NCI-H345 treated with DMSO at 0.1 percent for 48 hours (cell line): ENCODE data around the gene DICER1.

Experiments
- DNase-seq: peaks from one replicate; lab custom pipeline; 2025; ENCODE audit not compliant: unreplicated experiment; lab: John Stamatoyannopoulos, UW

The DICER1 gene

DNA sequence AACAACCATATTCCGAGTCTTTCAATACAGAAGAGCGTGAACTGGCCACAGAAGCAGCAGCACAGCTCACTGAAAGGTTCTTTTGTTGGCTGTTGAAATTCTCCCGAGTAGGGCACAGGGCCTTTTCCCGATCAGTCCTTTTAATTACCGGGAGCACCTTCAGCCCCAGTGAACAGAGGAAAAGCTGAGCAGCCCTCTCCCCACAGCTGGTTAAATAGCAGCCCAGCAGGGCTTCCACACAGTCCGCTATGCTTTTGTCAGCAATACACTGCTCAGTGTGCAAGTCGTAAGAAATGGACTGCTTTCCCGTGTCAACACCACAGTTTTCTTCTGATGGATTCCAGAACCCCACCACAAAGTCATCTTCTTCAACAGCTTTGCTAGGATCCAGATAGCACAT is 61.3 kb downstream of the DICER1 start:
- no peak for DNase-seq

DNA sequence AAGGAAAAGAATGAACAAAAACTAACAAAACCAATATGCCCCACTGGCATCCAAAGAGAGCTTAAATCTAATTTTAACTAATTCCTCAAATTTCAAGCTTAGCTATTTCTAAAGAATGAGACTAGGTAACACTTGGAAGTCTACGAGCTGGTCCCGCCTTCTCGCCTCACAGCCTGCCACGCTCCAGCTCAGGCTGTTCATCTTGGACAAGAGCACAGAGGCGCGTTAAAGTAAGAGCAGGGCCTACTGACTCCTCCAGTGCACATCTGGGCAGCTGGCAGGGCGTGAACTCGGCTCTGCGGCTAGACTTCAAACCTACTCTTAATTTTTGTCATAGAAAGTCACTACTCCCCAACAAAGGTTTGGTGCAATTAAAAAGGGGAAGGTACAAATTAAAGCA is 64.6 kb downstream of the DICER1 start:
- DNase-seq, result no peak

DNA sequence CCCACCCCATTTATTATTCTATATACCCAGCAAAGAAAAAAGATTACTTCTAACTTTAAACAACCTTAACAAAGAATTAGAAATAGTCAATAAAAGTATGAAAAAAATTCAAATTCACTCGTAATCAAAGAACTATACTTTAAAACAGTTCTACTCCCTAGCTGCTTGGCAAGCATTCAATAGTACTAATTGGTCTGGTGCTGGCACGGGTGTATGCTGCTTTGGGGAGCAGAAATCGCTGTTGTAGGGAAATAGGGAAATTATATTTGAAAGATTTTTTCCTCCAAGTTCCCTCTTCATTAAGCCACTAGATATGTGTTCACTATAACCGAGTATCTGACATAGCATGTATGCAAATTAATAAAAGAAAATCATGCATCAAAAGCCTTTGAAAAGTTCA is 65.7 kb downstream of the DICER1 start:
- no peak for DNase-seq

- no peak for DNase-seq
Observed at GRCh38 chr14:95088665-95089064, 68.7 kb downstream of the DICER1 start.

DNA sequence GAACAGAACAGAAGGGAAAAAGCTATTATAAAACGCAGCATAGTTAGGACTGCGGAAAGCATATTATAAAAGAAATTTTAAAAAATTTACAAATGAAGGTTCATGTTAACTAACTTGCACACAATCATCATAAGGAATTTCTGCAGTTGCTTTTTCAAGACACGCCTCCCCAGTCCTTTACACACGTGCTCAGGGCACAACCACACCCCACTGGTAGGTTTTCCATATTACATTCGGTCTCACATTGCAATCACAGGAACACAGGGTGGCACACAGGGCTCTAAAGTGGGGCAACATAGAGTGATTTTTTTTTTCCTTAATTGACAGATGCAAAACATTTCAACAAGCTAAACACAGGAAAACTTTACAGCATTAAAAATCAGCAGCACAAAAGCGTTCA is 69.7 kb downstream of the DICER1 start:
- DNase-seq, result no peak

GRCh38 chr14:95085321-95085720 is 72.0 kb downstream of the DICER1 start:
- no peak for DNase-seq

GRCh38 chr14:95078867-95079266 is 78.5 kb downstream of the DICER1 start:
- DNase-seq, result no peak

DNA sequence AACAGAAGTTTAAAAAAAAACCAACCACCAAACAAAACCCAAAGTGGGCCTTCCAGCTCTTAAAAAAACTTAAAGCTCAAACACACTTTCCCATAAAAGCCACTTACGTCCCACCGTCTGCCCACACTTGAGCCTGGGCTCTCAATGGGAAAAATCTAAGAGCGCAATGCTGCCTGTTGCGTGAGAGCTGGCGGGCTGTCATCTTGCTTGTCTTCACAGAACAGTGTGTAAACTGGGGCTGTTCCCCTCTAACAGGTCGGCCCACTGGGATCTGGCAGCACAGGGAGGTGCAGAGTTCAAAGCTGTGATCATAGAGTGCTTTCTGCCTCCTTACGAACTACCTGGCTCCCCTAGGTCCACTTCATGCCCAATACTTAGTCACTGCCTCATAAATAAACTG is 80.0 kb downstream of the DICER1 start:
- DNase-seq, result no peak

- no peak for DNase-seq
Observed at GRCh38 chr14:95075789-95076188, 81.5 kb downstream of the DICER1 start.

- no peak for DNase-seq
Observed at GRCh38 chr14:95073947-95074346, 83.4 kb downstream of the DICER1 start.

DNA sequence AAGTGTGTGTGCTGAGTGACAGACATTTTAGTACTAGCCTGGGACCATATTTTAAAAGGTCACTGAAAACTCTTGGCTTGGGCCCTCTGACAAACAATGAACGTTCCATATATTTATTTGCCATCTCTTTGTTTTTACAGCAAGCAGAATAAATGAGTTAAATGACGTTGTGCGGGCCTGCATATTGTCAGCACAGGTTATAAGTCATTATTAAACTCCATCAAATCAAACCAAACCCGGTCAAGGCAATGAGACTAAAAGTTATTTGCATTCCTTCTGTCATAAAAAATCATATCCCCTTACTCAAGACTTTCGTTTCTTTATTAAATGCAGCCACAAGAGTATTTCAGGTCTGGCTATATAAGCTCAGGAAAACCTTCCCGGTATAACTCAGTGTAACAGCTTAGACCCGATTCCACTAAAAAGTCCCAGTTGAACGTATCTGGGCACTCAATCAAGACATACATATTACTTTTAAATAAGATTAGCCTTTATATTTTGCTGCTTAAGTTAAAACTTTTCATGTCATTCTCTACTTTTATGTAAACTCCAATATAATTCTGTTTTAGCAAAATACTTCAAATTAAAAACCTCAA is 84.9 kb downstream of the DICER1 start:
- DNase-seq, result no peak

DNA sequence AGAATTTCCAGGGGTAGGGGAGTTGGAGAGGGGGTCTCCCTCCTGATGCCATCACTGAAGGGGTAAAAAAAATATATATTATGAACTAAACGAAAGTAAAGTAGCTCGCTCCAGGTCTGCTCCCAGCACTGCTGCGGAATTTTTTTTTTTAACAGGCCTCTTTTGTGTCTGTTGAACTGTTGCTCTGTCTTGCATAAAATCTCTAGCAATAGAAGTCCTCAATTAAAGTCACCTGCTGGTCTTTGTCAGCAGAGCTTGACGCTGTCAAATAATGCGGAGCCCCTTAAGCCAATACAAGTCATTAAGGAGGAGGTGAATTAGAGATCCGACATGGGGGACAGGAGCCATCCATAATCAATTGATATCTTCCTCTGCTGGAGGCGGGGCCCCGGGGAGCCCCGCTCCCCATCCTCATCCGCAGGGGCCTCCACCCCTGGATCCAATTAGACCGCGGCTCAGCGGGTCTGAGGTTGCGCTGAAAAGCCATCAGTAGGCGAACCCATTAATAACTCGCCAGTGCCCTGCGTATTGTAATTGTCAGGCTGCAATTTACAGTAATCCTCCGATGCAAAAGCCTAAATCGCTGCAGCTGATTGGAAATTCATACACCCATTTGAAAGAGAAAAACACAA is 85.6 kb downstream of the DICER1 start:
- no peak for DNase-seq

DNA sequence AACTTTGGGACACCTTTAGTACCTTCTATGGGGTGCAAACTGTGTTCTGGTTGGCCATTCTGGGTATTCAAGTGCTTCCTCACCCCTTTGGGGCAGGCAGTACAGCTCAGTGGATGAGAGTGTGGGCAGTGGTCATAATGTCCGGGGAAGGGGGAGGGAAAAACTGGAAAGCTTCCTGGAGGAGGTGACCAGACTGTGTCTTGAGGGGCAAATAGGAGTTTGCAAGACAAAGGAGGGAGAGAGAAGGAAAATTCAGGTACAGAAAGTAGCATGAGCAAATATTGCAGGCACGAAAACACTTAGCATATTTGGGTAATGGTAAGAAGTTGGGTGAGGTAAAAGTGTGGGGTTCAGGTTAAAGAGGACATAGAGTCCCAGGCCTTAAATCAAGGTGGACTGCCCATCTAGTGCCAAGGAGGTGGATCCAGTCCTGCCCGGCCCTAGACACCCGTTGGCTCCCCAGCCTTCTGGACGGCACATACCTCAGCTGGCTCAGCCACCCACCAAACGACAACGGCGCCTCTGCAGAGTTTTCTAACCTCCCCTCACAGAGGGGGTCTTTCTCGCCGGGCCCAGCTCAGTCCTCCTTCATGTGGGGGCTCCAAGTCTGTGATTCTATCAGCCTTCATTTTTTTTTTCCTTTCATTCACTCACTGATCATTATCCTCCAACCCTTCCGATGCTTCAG is 86.4 kb downstream of the DICER1 start:
- no peak for DNase-seq

- DNase-seq, result no peak
Observed at GRCh38 chr14:95069547-95069946, 87.8 kb downstream of the DICER1 start.

DNA sequence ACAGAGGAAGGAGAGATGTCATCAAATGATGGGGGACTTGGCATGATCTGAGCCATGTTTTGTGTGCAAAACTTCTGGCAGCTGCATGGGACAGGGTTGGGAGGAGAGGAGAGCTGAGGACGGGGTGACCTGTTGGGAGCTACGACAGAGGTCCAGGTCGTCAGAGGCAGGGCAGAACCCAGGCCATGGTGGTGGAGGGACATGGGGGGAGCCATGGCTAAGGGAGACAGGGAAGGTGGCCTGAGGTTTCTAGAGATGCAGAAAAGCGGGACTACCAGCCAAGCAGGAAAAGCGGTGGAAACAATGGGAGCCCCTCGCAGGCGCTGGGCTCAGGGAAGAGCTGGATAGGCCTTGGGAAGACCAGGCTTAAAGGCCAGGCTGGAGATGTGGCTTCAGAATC is 88.3 kb downstream of the DICER1 start:
- DNase-seq, result no peak

DNA sequence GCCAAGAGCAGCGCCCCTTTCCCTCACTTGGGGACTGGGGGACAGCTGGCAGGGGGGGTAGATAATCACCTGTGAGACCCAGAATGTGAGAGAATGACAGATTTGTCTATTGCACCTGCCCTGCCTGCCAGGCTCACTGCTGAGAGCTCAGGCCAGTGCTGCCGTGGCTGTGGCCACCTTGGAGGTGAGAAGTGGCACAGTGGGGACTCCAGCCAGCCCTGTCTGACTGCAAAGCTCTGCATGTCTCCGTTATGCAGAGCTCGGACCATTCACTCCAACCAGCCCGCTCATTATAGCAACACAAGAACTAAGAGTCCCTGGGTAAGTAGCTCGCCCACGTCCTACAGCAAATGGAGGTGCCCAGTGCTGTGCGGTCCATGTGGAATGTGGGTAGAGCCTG is 88.8 kb downstream of the DICER1 start:
- DNase-seq, result no peak

- no peak for DNase-seq
Observed at GRCh38 chr14:95068080-95068479, 89.2 kb downstream of the DICER1 start.

- DNase-seq, result no peak
Observed at GRCh38 chr14:95067526-95067925, 89.8 kb downstream of the DICER1 start.

DNA sequence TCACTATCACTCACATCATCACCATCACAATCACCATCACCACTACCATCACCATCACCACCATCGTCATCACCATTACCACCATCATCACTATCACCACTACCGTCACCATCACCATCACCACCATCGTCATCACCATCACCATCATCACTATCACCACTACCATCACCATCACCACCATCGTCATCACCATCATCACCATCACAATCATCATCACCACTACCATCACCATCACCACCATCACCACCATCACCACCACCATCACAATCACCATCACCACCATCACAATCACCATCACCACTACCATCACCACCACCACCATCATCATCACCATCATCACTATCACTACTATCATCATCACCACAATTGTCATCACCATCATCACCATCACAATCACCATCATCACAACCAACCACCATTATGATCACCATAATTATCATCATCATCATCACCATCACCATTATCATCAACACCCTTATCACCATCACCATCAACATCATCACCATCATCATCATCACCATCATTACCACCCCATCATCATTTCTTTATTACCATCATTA is 90.8 kb downstream of the DICER1 start:
- DNase-seq, result no peak

DNA sequence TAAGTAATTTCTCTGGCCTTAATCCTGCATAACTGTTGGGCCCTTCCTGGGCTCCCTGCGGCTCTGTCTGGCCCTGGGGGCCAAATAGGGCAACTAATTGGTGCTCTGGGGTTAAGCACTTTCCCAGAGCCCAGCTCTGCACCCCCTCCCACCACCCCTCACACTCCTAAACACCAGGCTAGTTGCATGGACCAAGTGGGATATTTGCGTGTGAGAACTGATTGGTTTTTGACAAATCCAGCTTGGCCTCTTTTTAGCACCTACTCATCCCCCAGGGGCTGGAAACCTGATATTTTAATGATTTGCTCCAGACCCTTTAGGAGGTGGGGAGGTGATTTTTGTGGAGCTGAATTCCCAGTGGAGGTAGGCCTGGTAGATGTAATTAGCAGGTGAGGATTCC is 91.9 kb downstream of the DICER1 start:
- no peak for DNase-seq

DNA sequence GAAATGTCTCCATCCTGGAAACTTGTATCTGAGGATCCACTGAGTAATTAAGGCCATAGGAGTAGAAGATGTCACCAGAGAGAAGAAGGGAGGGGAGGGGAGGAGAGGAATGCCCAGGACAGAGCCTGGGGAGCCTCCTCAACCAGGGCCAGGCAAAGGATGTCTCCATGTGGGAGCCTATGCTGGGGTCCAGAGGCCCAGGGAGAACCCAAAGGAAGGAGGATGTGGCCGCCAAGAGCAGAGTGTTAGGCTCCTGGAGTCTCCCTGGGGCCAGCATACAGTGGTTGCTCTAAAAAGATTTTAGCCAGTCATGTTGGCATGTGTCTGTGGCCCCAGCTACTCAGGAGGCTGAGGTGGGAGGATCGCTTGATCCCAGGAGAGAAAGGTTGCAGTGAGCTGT is 92.6 kb downstream of the DICER1 start:
- DNase-seq, result no peak

DNA sequence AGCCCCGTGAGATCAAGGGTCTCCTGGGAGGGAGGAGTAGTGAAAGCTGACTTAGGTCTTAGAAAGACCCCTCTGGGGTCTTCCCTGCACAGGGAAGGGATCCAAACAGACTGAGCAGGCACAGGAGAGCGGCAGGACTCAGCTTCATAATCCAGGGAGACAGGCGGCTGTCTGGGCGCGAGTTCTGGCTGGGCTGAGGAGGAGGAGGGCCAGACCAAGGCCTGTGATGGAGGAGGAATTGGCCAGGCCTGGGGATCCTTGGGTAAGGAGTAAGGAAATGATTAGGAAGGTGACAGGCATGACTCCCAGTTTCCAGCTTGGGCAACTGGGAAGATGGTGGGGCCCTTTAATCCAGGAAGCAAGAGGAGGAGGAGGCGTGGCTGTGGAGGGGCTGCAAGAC is 93.1 kb downstream of the DICER1 start:
- no peak for DNase-seq
